ENCODE data around the gene CEP89. TPM values are rescaled to one million over a fixed set of nuclear protein-coding genes. Genes with fewer than 3 reads are reported as not detected.

CEP89 gene
- total and polyA plus RNA-seq, 4 donors = 8.7 to 18.7 (median 14.0) TPM

- DNase-seq (no peak), ATAC-seq (ENCODE audit: insufficient read depth, low FRiP score) (no peak)
- Histone ChIP-seq H3K4me1 (ENCODE audit: control insufficient read depth in 5 of 5, insufficient read depth in 5 of 5, low read length in 5 of 5) (no peaks in the 10 kb centered on the region), H3K27me3 (ENCODE audit: control insufficient read depth in 3 of 3, insufficient read depth in 3 of 3, low read length in 2 of 3) (no peaks in the 10 kb centered on the region), H3K9ac (ENCODE audit: insufficient read depth in 1 of 2, low read length in 2 of 2) (no peak overlapping the region), H3K36me3 (ENCODE audit: control insufficient read depth in 4 of 4, insufficient read depth in 4 of 4, low read length in 4 of 4) (peaks cover 16 to 30% (median 26%) of the 10 kb centered on the region in 4 donors), H3K27ac (ENCODE audit: low read depth in 1 of 2, low read length in 1 of 2) (no peak overlapping the region), H3K4me3 (no peak overlapping the region), H3K9me3 (ENCODE audit: control insufficient read depth in 4 of 4, insufficient read depth in 3 of 4, low read length in 3 of 4) (peaks cover 1 to 6% (median 3%) of the 10 kb centered on the region in 4 donors)
- 94 to 96% methylated on average over 7 of the region's 7 CpGs for WGBS, 2 donors
- no peak for TF ChIP-seq CTCF (IDR thresholded peaks at IDR 0.05; ENCODE audit: control extremely low read depth, extremely low read depth)
Observed at GRCh38 chr19:32908641-32909190, 63.0 kb downstream of the CEP89 start.

GRCh38 chr19:32902448-32902847 is 69.3 kb downstream of the CEP89 start:
- Histone ChIP-seq H3K4me3 (no peak overlapping the region), H3K27ac (ENCODE audit: low read depth in 1 of 2, low read length in 1 of 2) (no peak overlapping the region), H3K9ac (ENCODE audit: insufficient read depth in 1 of 2, low read length in 2 of 2) (no peak overlapping the region), H3K4me1 (ENCODE audit: control insufficient read depth in 5 of 5, insufficient read depth in 5 of 5, low read length in 5 of 5) (no peaks in the 10 kb centered on the region), H3K9me3 (ENCODE audit: control insufficient read depth in 4 of 4, insufficient read depth in 3 of 4, low read length in 3 of 4) (peaks cover 1 to 6% (median 3%) of the 10 kb centered on the region in 4 donors), H3K27me3 (ENCODE audit: control insufficient read depth in 3 of 3, insufficient read depth in 3 of 3, low read length in 2 of 3) (no peaks in the 10 kb centered on the region), H3K36me3 (ENCODE audit: control insufficient read depth in 4 of 4, insufficient read depth in 4 of 4, low read length in 4 of 4) (peaks cover 11 to 40% (median 18%) of the 10 kb centered on the region in 4 donors)
- no peak for DNase-seq
- no peak for ATAC-seq (ENCODE audit: insufficient read depth, low FRiP score)
- 83 to 88% methylated on average over 7 of the region's 7 CpGs for WGBS, 2 donors
- TF ChIP-seq CTCF (IDR thresholded peaks at IDR 0.05; ENCODE audit: control extremely low read depth, extremely low read depth) = no peak

- H3K36me3 ChIP-seq (ENCODE audit: control insufficient read depth in 4 of 4, insufficient read depth in 4 of 4, low read length in 4 of 4) = peaks cover 8 to 37% (median 16%) of the 10 kb centered on the region in 4 donors
- H3K9ac ChIP-seq (ENCODE audit: insufficient read depth in 1 of 2, low read length in 2 of 2) = no peak overlapping the region
- H3K27ac ChIP-seq (ENCODE audit: low read depth in 1 of 2, low read length in 1 of 2) = no peak overlapping the region
- WGBS, 2 donors = 87 to 97% methylated on average over 5 of the region's 5 CpGs
- H3K4me1 ChIP-seq (ENCODE audit: control insufficient read depth in 5 of 5, insufficient read depth in 5 of 5, low read length in 5 of 5) = no peaks in the 10 kb centered on the region
- TF ChIP-seq CTCF (IDR thresholded peaks at IDR 0.05; ENCODE audit: control extremely low read depth, extremely low read depth) = no peak
- no peak overlapping the region for H3K4me3 ChIP-seq
- H3K9me3 ChIP-seq (ENCODE audit: control insufficient read depth in 4 of 4, insufficient read depth in 3 of 4, low read length in 3 of 4) = peaks cover 1 to 6% (median 3%) of the 10 kb centered on the region in 4 donors
- ATAC-seq (ENCODE audit: insufficient read depth, low FRiP score) (no peak), DNase-seq (no peak)
- no peaks in the 10 kb centered on the region for H3K27me3 ChIP-seq (ENCODE audit: control insufficient read depth in 3 of 3, insufficient read depth in 3 of 3, low read length in 2 of 3)
Observed at GRCh38 chr19:32901504-32902161, 70.1 kb downstream of the CEP89 start.

All from lung (tissue), 12 donors.